ENCODE data around the gene NUP58.

DNA sequence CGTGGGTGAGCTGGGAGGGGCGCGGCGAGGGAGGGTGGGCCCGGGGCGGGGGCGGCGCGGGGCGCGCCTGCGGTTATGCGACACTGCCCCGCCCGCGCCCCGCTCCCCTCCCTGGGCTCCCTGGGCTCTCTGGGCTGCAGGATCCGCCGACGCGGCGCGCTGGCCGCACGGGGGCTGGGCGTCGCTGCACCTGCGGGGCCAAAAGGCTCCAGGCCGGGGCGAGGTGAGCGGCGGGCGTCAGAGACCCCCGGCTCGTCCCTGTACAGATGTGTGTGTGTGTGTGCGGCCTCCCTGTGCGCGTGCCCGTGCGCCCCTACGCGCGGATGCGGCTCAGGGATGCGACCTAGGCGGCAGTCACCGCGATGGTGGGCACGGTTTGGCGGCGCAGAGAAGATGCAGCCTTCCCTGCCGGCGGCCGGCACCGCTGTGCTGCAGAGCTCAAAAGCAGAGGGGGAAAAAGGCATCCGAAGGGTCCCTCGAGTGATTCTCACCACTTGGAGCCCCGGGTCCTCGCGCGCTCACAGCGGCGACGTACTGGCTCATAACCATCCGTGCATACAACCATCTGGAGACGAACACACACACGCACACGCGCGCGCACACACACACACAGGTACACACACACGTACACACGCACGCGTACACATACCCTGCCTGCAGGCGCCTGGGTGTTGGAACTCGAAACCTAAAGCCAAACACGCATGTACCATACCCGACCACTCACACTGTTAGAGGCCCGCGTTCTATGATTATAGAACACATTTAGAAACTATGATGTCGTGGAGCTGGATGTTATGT is 71.1 kb downstream of the NUP58 start:
- TF ChIP-seq, protein P1, sequence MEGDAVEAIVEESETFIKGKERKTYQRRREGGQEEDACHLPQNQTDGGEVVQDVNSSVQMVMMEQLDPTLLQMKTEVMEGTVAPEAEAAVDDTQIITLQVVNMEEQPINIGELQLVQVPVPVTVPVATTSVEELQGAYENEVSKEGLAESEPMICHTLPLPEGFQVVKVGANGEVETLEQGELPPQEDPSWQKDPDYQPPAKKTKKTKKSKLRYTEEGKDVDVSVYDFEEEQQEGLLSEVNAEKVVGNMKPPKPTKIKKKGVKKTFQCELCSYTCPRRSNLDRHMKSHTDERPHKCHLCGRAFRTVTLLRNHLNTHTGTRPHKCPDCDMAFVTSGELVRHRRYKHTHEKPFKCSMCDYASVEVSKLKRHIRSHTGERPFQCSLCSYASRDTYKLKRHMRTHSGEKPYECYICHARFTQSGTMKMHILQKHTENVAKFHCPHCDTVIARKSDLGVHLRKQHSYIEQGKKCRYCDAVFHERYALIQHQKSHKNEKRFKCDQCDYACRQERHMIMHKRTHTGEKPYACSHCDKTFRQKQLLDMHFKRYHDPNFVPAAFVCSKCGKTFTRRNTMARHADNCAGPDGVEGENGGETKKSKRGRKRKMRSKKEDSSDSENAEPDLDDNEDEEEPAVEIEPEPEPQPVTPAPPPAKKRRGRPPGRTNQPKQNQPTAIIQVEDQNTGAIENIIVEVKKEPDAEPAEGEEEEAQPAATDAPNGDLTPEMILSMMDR (IDR thresholded peaks at IDR 0.05) = no peak
- TF ChIP-seq POLR2A (IDR thresholded peaks at IDR 0.05) = no peak
